Measurements from ENCODE around the gene C14orf93. TPM values are rescaled to one million over a fixed set of nuclear protein-coding genes. Genes with fewer than 3 reads are reported as not detected.

C14orf93 gene, protein sequence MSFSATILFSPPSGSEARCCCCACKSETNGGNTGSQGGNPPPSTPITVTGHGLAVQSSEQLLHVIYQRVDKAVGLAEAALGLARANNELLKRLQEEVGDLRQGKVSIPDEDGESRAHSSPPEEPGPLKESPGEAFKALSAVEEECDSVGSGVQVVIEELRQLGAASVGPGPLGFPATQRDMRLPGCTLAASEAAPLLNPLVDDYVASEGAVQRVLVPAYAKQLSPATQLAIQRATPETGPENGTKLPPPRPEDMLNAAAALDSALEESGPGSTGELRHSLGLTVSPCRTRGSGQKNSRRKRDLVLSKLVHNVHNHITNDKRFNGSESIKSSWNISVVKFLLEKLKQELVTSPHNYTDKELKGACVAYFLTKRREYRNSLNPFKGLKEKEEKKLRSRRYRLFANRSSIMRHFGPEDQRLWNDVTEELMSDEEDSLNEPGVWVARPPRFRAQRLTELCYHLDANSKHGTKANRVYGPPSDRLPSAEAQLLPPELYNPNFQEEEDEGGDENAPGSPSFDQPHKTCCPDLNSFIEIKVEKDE
- 4.3 TPM for polyA plus RNA-seq (2013, experiment 1 of 2)
- 4.1 TPM for polyA plus RNA-seq (2013, experiment 2 of 2)

DNA sequence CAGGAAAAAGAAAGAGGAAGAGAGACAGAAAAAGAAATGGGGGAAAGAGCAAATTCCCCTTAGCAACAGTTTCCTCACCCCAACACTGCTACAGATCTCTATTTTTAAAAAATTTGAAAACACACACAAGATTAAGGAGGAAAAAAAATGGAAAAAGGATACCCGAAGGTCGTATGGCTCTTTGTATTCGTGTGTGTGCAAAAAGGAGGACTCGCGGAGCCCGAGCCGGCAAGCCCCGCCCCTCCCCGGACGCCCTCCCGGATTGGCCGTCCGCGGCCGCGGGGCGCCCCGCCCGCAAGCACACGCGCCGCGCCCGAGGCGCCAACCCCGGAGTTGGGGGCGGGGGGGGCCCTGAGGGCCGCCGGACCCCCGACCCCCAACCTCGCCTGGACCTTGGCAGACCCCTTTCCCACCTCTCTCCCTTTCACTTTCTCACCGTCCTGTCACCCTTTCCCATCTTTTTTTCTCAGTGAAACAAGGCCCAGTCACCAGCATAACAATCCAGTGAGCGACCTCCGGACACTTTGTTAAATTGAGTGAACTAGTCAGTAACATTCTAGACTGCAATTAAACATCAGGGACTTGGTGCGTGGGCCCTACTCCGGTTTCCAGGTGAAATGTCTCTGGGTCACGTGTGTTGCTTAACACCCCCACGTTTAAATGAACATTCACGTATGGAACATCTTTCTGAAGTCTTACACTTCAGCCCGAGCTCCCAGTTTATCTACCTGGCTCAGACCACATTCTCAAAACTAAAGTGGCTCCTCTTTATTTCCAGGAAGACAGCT is at the start of gene C14orf93:
Gene C14orf93, minus strand, starts transcription at position 205 of the 788 bp plus-strand sequence. CDS start 11,120 bp downstream, outside the sequence.
- WGBS, result 10% methylated on average over 35 of the region's 40 CpGs
- peak within 1 kb of the TSS; percentile 59 to 74 for H3K4me3 ChIP-seq (ENCODE audit: insufficient read depth in 1 of 2, low read depth in 1 of 2, low read length in 2 of 2)
- no peaks in the 10 kb centered on the region for H3K9me3 ChIP-seq (ENCODE audit: control insufficient read depth, low read length)
- H2BK5ac ChIP-seq (ENCODE audit: low read depth, low read length, poor library complexity, severe bottlenecking), result peak within 1 kb of the TSS; percentile 57
- peak within 1 kb of the TSS in 1 of 2 experiments; percentile 79 for H3K4ac ChIP-seq (ENCODE audit: low read depth in 1 of 2, low read length in 2 of 2)
- H3K27me3 ChIP-seq (ENCODE audit: control insufficient read depth in 1 of 2, insufficient read depth in 1 of 2, low read length in 2 of 2), result no peaks in the 10 kb centered on the region
- no peaks in the 10 kb centered on the region for H3K36me3 ChIP-seq (ENCODE audit: control insufficient read depth in 1 of 2, insufficient read depth in 2 of 2, low read depth in 1 of 2, low read length in 2 of 2)
- H3K14ac ChIP-seq (ENCODE audit: low read length in 2 of 2), result no peak within 1 kb of the TSS
- peak within 1 kb of the TSS; percentile 77 for H2AFZ ChIP-seq (ENCODE audit: low read depth, low read length)
- H3K79me1 ChIP-seq (replicated peaks; ENCODE audit: low read length, poor library complexity, severe bottlenecking), result no peaks in the 10 kb centered on the region
- peak within 1 kb of the TSS; percentile 42 for H2BK120ac ChIP-seq (ENCODE audit: low read depth, low read length)
- H3K9ac ChIP-seq (ENCODE audit: low read length), result peak within 1 kb of the TSS; percentile 89
- H4K8ac ChIP-seq (ENCODE audit: low read length), result peak within 1 kb of the TSS; percentile 80
- no peak within 1 kb of the TSS for H2BK12ac ChIP-seq (ENCODE audit: low read length in 2 of 2)
- no peak within 1 kb of the TSS for H3K23ac ChIP-seq (ENCODE audit: low read length in 2 of 2)
- no peak within 1 kb of the TSS for H2AK5ac ChIP-seq (ENCODE audit: low read length, severe bottlenecking)
- peak within 1 kb of the TSS; percentile 87 for H3K4me2 ChIP-seq (ENCODE audit: low read length, poor library complexity, severe bottlenecking)
- peak within 1 kb of the TSS in 1 of 2 experiments; percentile 84 for H3K18ac ChIP-seq (ENCODE audit: low read depth in 1 of 2, low read length in 2 of 2)
- no peak within 1 kb of the TSS for H3K27ac ChIP-seq (ENCODE audit: low read length, poor library complexity, severe bottlenecking)
- peak; percentile 58 for DNase-seq
- H3K4me1 ChIP-seq (ENCODE audit: control insufficient read depth, insufficient read depth, low read depth, low read length), result peaks cover 1% of the 10 kb centered on the region
- no peak within 1 kb of the TSS for H4K91ac ChIP-seq (ENCODE audit: low read length)
- H2BK15ac ChIP-seq (ENCODE audit: low read depth, poor library complexity, severe bottlenecking), result no peak within 1 kb of the TSS

DNA sequence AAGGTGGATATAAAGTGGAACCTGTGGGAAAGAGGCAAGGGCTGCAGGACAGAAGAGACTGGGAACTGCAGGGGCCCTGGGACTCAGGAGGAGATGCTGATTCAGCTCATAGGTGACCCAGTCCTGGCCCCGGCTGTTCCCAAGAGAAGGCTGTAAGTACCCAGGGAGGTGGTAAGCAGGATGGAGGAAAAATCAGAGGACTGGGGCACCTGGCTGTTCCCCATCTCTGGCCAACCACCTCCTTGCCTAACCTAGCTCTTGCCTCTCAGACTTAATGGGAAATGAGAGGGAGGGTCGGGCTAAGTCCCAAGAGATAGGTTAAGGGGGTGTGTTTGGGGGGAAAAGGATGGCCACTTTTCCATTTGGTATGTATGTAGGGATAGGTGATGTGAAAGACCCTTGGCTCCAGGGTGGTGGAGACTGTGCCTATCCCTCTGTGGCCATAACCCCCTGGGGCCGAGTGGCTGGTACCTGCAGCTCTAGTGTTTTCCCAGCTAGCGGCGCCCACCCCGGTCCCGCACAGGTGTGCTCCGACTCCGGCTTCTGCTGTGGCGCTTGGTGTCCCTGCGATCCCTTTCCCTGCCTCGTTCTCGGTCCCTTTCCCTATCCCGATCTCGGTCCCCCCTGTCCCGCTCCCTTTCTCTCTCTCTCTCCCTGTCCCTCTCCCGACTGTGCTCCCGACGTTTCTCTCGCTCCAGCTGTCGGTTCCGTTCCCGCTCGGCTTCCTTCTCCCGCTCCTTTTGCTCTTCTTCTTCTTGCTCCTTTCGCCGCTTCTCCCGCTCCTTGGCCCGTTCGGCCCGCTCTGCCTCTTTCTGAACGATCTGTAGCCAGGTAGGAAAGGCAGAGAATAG is 48.9 kb upstream of the C14orf93 start:
- H2BK15ac ChIP-seq (ENCODE audit: low read depth, poor library complexity, severe bottlenecking), result no peak overlapping the region
- H3K18ac ChIP-seq (ENCODE audit: low read depth in 1 of 2, low read length in 2 of 2), result no peak overlapping the region
- no peak overlapping the region for H4K91ac ChIP-seq (ENCODE audit: low read length)
- no peak overlapping the region for H2AFZ ChIP-seq (ENCODE audit: low read depth, low read length)
- H3K23ac ChIP-seq (ENCODE audit: low read length in 2 of 2), result no peak overlapping the region
- H3K14ac ChIP-seq (ENCODE audit: low read length in 2 of 2), result no peak overlapping the region
- peak overlapping the region; percentile 64 for H3K27ac ChIP-seq (ENCODE audit: low read length, poor library complexity, severe bottlenecking)
- H3K36me3 ChIP-seq (ENCODE audit: control insufficient read depth in 1 of 2, insufficient read depth in 2 of 2, low read depth in 1 of 2, low read length in 2 of 2), result peaks cover 47 to 56% of the 10 kb centered on the region in 2 experiments
- peaks cover 38% of the 10 kb centered on the region for H3K4me1 ChIP-seq (ENCODE audit: control insufficient read depth, insufficient read depth, low read depth, low read length)
- peak overlapping the region in 1 of 2 experiments; percentile 15 for H2BK12ac ChIP-seq (ENCODE audit: low read length in 2 of 2)
- no peak overlapping the region for H4K8ac ChIP-seq (ENCODE audit: low read length)
- no peak for DNase-seq
- no peak overlapping the region for H2BK120ac ChIP-seq (ENCODE audit: low read depth, low read length)
- H3K9me3 ChIP-seq (ENCODE audit: control insufficient read depth, low read length), result no peaks in the 10 kb centered on the region
- no peak overlapping the region for H2BK5ac ChIP-seq (ENCODE audit: low read depth, low read length, poor library complexity, severe bottlenecking)
- H3K4me3 ChIP-seq (ENCODE audit: insufficient read depth in 1 of 2, low read depth in 1 of 2, low read length in 2 of 2), result no peak overlapping the region
- peak overlapping the region in 1 of 2 experiments; percentile 53 for H3K4ac ChIP-seq (ENCODE audit: low read depth in 1 of 2, low read length in 2 of 2)
- no peak overlapping the region for H3K9ac ChIP-seq (ENCODE audit: low read length)
- H3K79me1 ChIP-seq (replicated peaks; ENCODE audit: low read length, poor library complexity, severe bottlenecking), result peaks cover 9% of the 10 kb centered on the region
- WGBS, result 92% methylated on average over 32 of the region's 32 CpGs
- H3K4me2 ChIP-seq (ENCODE audit: low read length, poor library complexity, severe bottlenecking), result no peak overlapping the region
- no peaks in the 10 kb centered on the region for H3K27me3 ChIP-seq (ENCODE audit: control insufficient read depth in 1 of 2, insufficient read depth in 1 of 2, low read length in 2 of 2)
- no peak overlapping the region for H2AK5ac ChIP-seq (ENCODE audit: low read length, severe bottlenecking)

DNA sequence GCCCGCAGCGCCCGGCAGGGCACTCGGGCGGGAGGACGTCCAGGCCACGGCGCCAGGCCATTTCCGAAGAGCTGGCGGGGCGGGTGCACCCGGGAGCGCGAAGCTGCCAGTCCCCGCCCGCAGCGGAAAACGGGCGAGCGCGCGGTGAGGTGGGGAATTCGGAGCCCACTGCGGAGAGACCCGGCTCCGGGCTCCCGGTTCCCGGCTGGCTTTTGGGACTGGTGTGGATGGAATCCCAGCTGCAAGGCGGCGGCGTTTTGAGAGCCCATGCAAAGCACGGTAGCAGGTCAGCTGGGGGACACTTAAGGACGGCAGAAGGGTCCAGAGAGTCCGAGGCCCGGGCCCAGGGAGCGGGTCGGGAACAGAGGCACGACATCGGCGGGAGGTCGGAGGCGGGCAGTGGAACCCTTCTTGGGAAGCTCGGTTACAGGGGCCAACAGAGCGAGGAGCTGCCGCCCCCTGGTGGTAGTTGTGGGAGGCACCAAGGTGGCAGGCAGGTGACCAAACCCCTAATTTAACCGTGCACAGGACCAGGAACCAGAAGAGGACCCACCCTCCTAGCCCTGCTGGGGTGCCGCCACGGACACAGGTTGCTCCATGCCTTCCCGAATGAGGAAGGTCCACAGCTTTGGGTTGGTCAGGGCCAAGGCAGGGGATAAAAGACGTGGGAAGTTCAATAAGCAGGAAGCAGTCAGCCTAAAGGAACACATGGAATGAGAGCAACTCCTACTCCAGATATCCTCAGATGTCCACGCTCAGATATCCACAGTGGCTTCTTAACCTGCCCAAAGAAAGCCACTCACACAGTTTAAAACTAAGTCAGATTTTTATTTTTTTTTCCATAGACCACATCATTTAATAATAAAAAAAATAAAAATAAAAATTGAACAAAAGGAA is 48.1 kb upstream of the C14orf93 start:
- Histone ChIP-seq H3K9me3 (ENCODE audit: control insufficient read depth, low read length) (no peaks in the 10 kb centered on the region), H4K8ac (ENCODE audit: low read length) (no peak overlapping the region), H2BK5ac (ENCODE audit: low read depth, low read length, poor library complexity, severe bottlenecking) (no peak overlapping the region), H3K9ac (ENCODE audit: low read length) (peak overlapping the region; percentile 75), H3K4me1 (ENCODE audit: control insufficient read depth, insufficient read depth, low read depth, low read length) (peaks cover 38% of the 10 kb centered on the region), H2BK15ac (ENCODE audit: low read depth, poor library complexity, severe bottlenecking) (no peak overlapping the region), H4K91ac (ENCODE audit: low read length) (no peak overlapping the region), H3K36me3 (ENCODE audit: control insufficient read depth in 1 of 2, insufficient read depth in 2 of 2, low read depth in 1 of 2, low read length in 2 of 2) (peaks cover 38 to 54% of the 10 kb centered on the region in 2 experiments), H3K18ac (ENCODE audit: low read depth in 1 of 2, low read length in 2 of 2) (peak overlapping the region; percentile 25 to 29), H3K27ac (ENCODE audit: low read length, poor library complexity, severe bottlenecking) (peak overlapping the region; percentile 84), H3K4ac (ENCODE audit: low read depth in 1 of 2, low read length in 2 of 2) (peak overlapping the region in 1 of 2 experiments; percentile 58), H3K4me3 (ENCODE audit: insufficient read depth in 1 of 2, low read depth in 1 of 2, low read length in 2 of 2) (peak overlapping the region; percentile 63 to 76), H3K27me3 (ENCODE audit: control insufficient read depth in 1 of 2, insufficient read depth in 1 of 2, low read length in 2 of 2) (no peaks in the 10 kb centered on the region), H3K79me1 (replicated peaks; ENCODE audit: low read length, poor library complexity, severe bottlenecking) (peaks cover 6% of the 10 kb centered on the region), H3K14ac (ENCODE audit: low read length in 2 of 2) (no peak overlapping the region), H2AK5ac (ENCODE audit: low read length, severe bottlenecking) (no peak overlapping the region), H2BK12ac (ENCODE audit: low read length in 2 of 2) (no peak overlapping the region), H2BK120ac (ENCODE audit: low read depth, low read length) (no peak overlapping the region), H2AFZ (ENCODE audit: low read depth, low read length) (peak overlapping the region; percentile 39), H3K23ac (ENCODE audit: low read length in 2 of 2) (no peak overlapping the region), H3K4me2 (ENCODE audit: low read length, poor library complexity, severe bottlenecking) (peak overlapping the region; percentile 91)
- DNase-seq, result peak; percentile 86
- WGBS, result 3% methylated on average over 44 of the region's 51 CpGs

Measured in mesenchymal stem cell (in vitro differentiated cells and primary cell).